K562 (cell line): ENCODE data around the gene PYGB. TPM values are rescaled to one million over a fixed set of nuclear protein-coding genes. Genes with fewer than 3 reads are reported as not detected.

ENCODE experiments used
- ATF1 ChIP-seq, 2 experiments: fragments of 450-650 bp in 1 of 2; IDR thresholded peaks; 2 replicates each; pipeline ENCODE4 v1.6.1; 2016; ENCODE audit warnings: missing compliant biosample characterization in 1 of 2, missing genetic modification characterization in 1 of 2
- MCM5 ChIP-seq: fragments of 450-650 bp; IDR thresholded peaks from 2 replicates; pipeline ENCODE4 v1.6.1; 2016; ENCODE audit warnings: low read depth
- POLR3A ChIP-seq: IDR thresholded peaks from 2 replicates; pipeline ENCODE4 v1.6.1; 2011; ENCODE audit warnings: borderline replicate concordance, mild to moderate bottlenecking, moderate library complexity; ENCODE audit not compliant: insufficient read length, insufficient read depth; ENCODE audit errors: extremely low read depth
- ZNF398 ChIP-seq: fragments of 250-450 bp; sonication (Bioruptor Pico); IDR thresholded peaks from 2 replicates; pipeline ENCODE4 v1.8.0; 2021; ENCODE audit warnings: moderate library complexity, mild to moderate bottlenecking, inconsistent platforms
- ZNF518B ChIP-seq: fragments of 250-450 bp; sonication (Bioruptor Pico); IDR thresholded peaks from 2 replicates; pipeline ENCODE4 v1.5.0; 2021; ENCODE audit warnings: mild to moderate bottlenecking, moderate library complexity
- polyA plus RNA-seq, 8 experiments: library from polyadenylated mRNA; depleted of rRNA in 4 of 8; stranded (reverse) in 5 of 8; unstranded in 3 of 8; fragments of >200 nt; fragmentation: Nextera tagmentation in 2 of 8; fragmentation: Illumina TruSeq in 1 of 8; extraction: Ambion mirVana in 2 of 8; extraction: Trizol in 1 of 8; gene quantifications; 2 replicates each; pipeline versions ENCODE4 v1.2.1 to v1.2.3, GENCODE V29; 2011 to 2014; ENCODE audit warnings: inconsistent platforms in 1 of 8, missing spikeins in 1 of 8
- total RNA-seq, 7 experiments: library from RNA; depleted of rRNA in 6 of 7; stranded (reverse); fragments of >200 nt in 6 of 7; fragmentation: Illumina TruSeq in 2 of 7; extraction: Trizol in 2 of 7; gene quantifications; 2 replicates each; pipeline versions ENCODE4 v1.2.1 to v1.2.3, GENCODE V29; 2011 to 2021; ENCODE audit warnings: low replicate concordance in 1 of 7

The PYGB gene
- total and polyA plus RNA-seq, 9 of the 15 experiments (the other 6 are each of a cell fraction or from before 2014, with no cell fraction given) = 0.34 to 18.0 (median 9.8) TPM

- TF ChIP-seq ZNF398 (CRISPR knock-in tag) (no peak), POLR3A (no peak), ATF1 (CRISPR knock-in tag; IDR thresholded peaks at IDR 0.05) (no peak), ATF1 (tag; IDR thresholded peaks at IDR 0.05) (no peak), MCM5 (no peak), ZNF518B (CRISPR knock-in tag) (no peak)
- TF ChIP-seq, all 486 proteins: peak for 7
Observed at GRCh38 chr20:25238319-25239037, 9.4 kb upstream of the PYGB start (continued).
